Pancreas (tissue), 10 donors: Measurements from ENCODE around the gene AUTS2. TPM values are rescaled to one million over a fixed set of nuclear protein-coding genes. Genes with fewer than 3 reads are reported as not detected.

ENCODE experiments used
- ATAC-seq, 4 donors: fragments of 200-7000 bp; cut with Tn5 transposase; one replicate each; pipeline versions ENCODE4 v1.8.0 to v1.9.1; 2020; ENCODE audit warnings: mild to moderate bottlenecking in 4 of 4, moderate library complexity in 4 of 4
- DNase-seq, 6 donors: peaks; one replicate each; pipeline ENCODE4 v3.0.0-alpha.2; 2020
- FAIRE-seq: peaks from 2 replicates; lab custom pipeline; 2012; peaks lifted over from hg19 to GRCh38; lab: Jason Lieb, UNC
- H3K27ac ChIP-seq, 4 donors: fragments of 200-600 bp; sonication (generic); 1 replicate in 3 of 4; 2 replicates in 1 of 4; pipeline versions ENCODE4 v1.5.0 to v1.8.0; 2020
- H3K27me3 ChIP-seq, 4 donors: fragments of 200-600 bp; one replicate each; pipeline ENCODE4 v1.8.0; 2021
- H3K36me3 ChIP-seq, 3 donors: fragments of 200-600 bp; sonication (generic) in 1 of 3; one replicate each; pipeline versions ENCODE4 v1.5.0 to v1.8.0; 2020 to 2021
- H3K4me1 ChIP-seq, 3 donors: fragments of 200-600 bp; one replicate each; pipeline ENCODE4 v1.8.0; 2021
- H3K4me3 ChIP-seq, 4 donors: fragments of 200-600 bp; sonication (generic) in 2 of 4; one replicate each; pipeline versions ENCODE4 v1.5.0 to v1.8.0; 2020 to 2021
- H3K9me3 ChIP-seq, 4 donors: fragments of 200-600 bp; one replicate each; pipeline ENCODE4 v1.8.0; 2021
- CTCF ChIP-seq, 4 donors: fragments of 200-600 bp; sonication (generic) in 3 of 4; IDR thresholded peaks; one replicate each; pipeline versions ENCODE4 v1.5.0 to v1.8.0; 2021; ENCODE audit warnings: antibody characterized with exemption in 4 of 4
- WGBS, 2 donors: extraction: QIAGEN DNeasy Blood & Tissue Kit; methylation state at CpG; one replicate each; pipeline ENCODE4 v1.1.7; 2013; 5-methylcytosine and 5-hydroxymethylcytosine counted together
- intact Hi-C, 3 donors: fragments of 100-400 bp; cut with DNase I; formaldehyde crosslinking; loops; one replicate each; pipeline versions ENCODE4 v1.11.1 to v1.14.2; 2022
- polyA plus RNA-seq, 2 donors: library from polyadenylated mRNA; stranded (reverse); fragments of 200-250 nt; gene quantifications; one replicate each; pipeline ENCODE4 v1.2.3, GENCODE V29; 2013
- total RNA-seq, 6 donors: library from RNA; stranded (reverse); fragmentation: NEBNext Ultra II Directional in 4 of 6; extraction: Animal tissue kit (Norgen Biotek cat#: 25700) in 4 of 6; gene quantifications; one replicate each; pipeline versions ENCODE4 v1.2.1 to v1.2.4, GENCODE V29; 2021 to 2023
- donor health status: healthy with polysubstance abuse.
- donor health status: DM: no; HTN: no; CAD: no; lungs with moderate emphysema.
- donor health status: DM: no; HTN: no; CAD: no.
- donor health status: control.
- donor health status: control.
- donor health status: Bipolar disorder and iron deficiency.
- donor health status: DM: yes; HTN: yes; CAD: no.
- donor health status: DM: no; HTN: no; CAD: no.
- donor health status: DM: no; HTN: no; CAD: no.
- donor health status: DM: yes; HTN: yes; CAD: no.

Gene AUTS2
- total and polyA plus RNA-seq, 8 donors = 5.8 to 16.8 (median 9.9) TPM

- 31 to 39% methylated on average over 2 of the region's 2 CpGs for WGBS, 2 donors
- no peak for TF ChIP-seq CTCF (IDR thresholded peaks at IDR 0.05)
- Histone ChIP-seq H3K27ac (no peak overlapping the region), H3K9me3 (no peaks in the 10 kb centered on the region), H3K27me3 (peaks cover 0 to 4% (median 0%) of the 10 kb centered on the region in 4 donors), H3K36me3 (no peaks in the 10 kb centered on the region), H3K4me1 (no peaks in the 10 kb centered on the region), H3K4me3 (no peak overlapping the region)
- intact Hi-C loops = no loop called here
- FAIRE-seq (no peak), DNase-seq (no peak), ATAC-seq (no peak)
Observed at GRCh38 chr7:69593511-69593910, 4.8 kb upstream of the AUTS2 start.

GRCh38 chr7:69595415-69595814 lies 2.9 kb upstream of the AUTS2 start:
- no peak for ATAC-seq
- H3K27ac ChIP-seq = no peak overlapping the region
- TF ChIP-seq CTCF (IDR thresholded peaks at IDR 0.05) = no peak
- H3K9me3 ChIP-seq = no peaks in the 10 kb centered on the region
- WGBS, 2 donors = 94 to 100% methylated on average over 1 of the region's 1 CpG
- no peak overlapping the region for H3K4me3 ChIP-seq
- FAIRE-seq = no peak
- no peaks in the 10 kb centered on the region for H3K36me3 ChIP-seq
- peaks cover 0 to 3% (median 0%) of the 10 kb centered on the region in 4 donors for H3K27me3 ChIP-seq
- peaks cover 0 to 3% (median 0%) of the 10 kb centered on the region in 3 donors for H3K4me1 ChIP-seq
- intact Hi-C loops = no loop called here
- DNase-seq = no peak

- Histone ChIP-seq H3K27ac (no peak overlapping the region), H3K4me1 (peaks cover 0 to 3% (median 0%) of the 10 kb centered on the region in 3 donors), H3K9me3 (no peaks in the 10 kb centered on the region), H3K4me3 (no peak overlapping the region), H3K36me3 (no peaks in the 10 kb centered on the region), H3K27me3 (no peaks in the 10 kb centered on the region)
- no peak for FAIRE-seq
- intact Hi-C loops = no loop called here
- no peak for DNase-seq
- no peak for ATAC-seq
- WGBS, 2 donors = 72 to 73% methylated on average over 7 of the region's 7 CpGs
- TF ChIP-seq CTCF (IDR thresholded peaks at IDR 0.05) = no peak
Observed at GRCh38 chr7:69596056-69596455, 2.2 kb upstream of the AUTS2 start.

GRCh38 chr7:69596723-69597277 lies 1.5 kb upstream of the AUTS2 start:
- peak overlapping the region in 3 of 4 donors; percentile 49 to 66 (median 49) for H3K4me3 ChIP-seq
- peaks cover 0 to 3% (median 0%) of the 10 kb centered on the region in 3 donors for H3K4me1 ChIP-seq
- intact Hi-C loops = no loop called here
- FAIRE-seq (no peak), ATAC-seq (peak in 3 of 4 donors; percentile 1 to 11 (median 7)), DNase-seq (peak in 1 of 6 donors; percentile 18)
- H3K9me3 ChIP-seq = no peaks in the 10 kb centered on the region
- H3K27ac ChIP-seq = peak overlapping the region; percentile 56 to 80 (median 78)
- no peak for TF ChIP-seq CTCF (IDR thresholded peaks at IDR 0.05)
- H3K36me3 ChIP-seq = no peaks in the 10 kb centered on the region
- WGBS, 2 donors = 15% methylated on average over 16 of the region's 16 CpGs
- no peaks in the 10 kb centered on the region for H3K27me3 ChIP-seq
